NCI-H524 (cell line): ENCODE results near the gene UCKL1.

Experiments used
- DNase-seq, 2 experiments: peaks; one replicate each; lab custom pipeline; 2025; lab: John Stamatoyannopoulos, UW

The UCKL1 gene

DNA sequence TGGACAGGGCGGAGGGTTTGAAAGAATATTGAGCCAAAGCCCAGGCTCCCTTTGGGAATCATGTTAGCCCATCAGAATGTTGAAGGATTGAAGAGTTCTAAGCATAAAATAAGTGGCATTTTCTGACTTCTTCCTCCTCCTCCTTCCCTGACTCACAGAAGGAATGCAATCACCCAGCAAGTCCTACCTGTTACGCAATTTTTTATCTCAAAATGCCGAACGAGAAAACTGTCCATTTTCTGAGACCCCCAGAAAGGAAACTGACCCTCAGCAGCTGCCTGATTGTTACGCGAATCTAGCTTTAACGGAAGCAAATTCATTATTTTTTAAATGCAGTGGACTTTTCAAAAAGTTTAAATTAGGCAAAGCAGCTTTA is 66.0 kb downstream of the UCKL1 start:
- no peak for DNase-seq
